Kidney epithelial cell (primary cell): ENCODE measurements around the gene KCNE3. TPM values are rescaled to one million over a fixed set of nuclear protein-coding genes. Genes with fewer than 3 reads are reported as not detected.

ENCODE experiments used
- DNase-seq: peaks from one replicate; pipeline ENCODE4 v3.0.0-alpha.2; 2010; ENCODE audit warnings: low read depth
- H3K27me3 ChIP-seq: 2 replicates; pipeline ENCODE4 v1.6.0; 2011; ENCODE audit warnings: low read length; ENCODE audit not compliant: control insufficient read depth, insufficient read depth
- H3K36me3 ChIP-seq: 2 replicates; pipeline ENCODE4 v1.5.1; 2011; ENCODE audit warnings: low read length; ENCODE audit not compliant: control insufficient read depth, insufficient read depth
- H3K4me3 ChIP-seq: 2 replicates; pipeline ENCODE4 v1.5.1; 2011; ENCODE audit warnings: low read depth, mild to moderate bottlenecking, control low read depth, low read length
- CTCF ChIP-seq: IDR thresholded peaks from 2 replicates; pipeline ENCODE4 v1.5.1; 2011; ENCODE audit warnings: mild to moderate bottlenecking, moderate library complexity, low read length, control low read depth, inconsistent platforms; ENCODE audit not compliant: insufficient read depth, poor library complexity, severe bottlenecking
- total RNA-seq: library from RNA; depleted of rRNA; stranded (reverse); fragments of >200 nt; gene quantifications from 2 replicates; pipeline ENCODE4 v1.2.3, GENCODE V29; 2015

KCNE3 gene
- total RNA-seq, 1 donor from 2014 or later = 0.42 TPM

GRCh38 chr11:74487875-74488274 is 20.5 kb upstream of the KCNE3 start:
- TF ChIP-seq CTCF = peak; percentile 31
- no peak for DNase-seq
- H3K36me3 ChIP-seq = no peaks in the 10 kb centered on the region
- no peaks in the 10 kb centered on the region for H3K27me3 ChIP-seq
- no peak overlapping the region for H3K4me3 ChIP-seq

- DNase-seq = no peak
- TF ChIP-seq CTCF = no peak
- no peaks in the 10 kb centered on the region for H3K27me3 ChIP-seq
- no peaks in the 10 kb centered on the region for H3K36me3 ChIP-seq
- H3K4me3 ChIP-seq = no peak overlapping the region
These were observed 18.5 kb upstream of the KCNE3 start for GRCh38 chr11:74485868-74486267.

- no peak for TF ChIP-seq CTCF
- Histone ChIP-seq H3K36me3 (no peaks in the 10 kb centered on the region), H3K27me3 (no peaks in the 10 kb centered on the region), H3K4me3 (no peak overlapping the region)
- DNase-seq = no peak
These were observed 13.5 kb upstream of the KCNE3 start for GRCh38 chr11:74480688-74481417.

- TF ChIP-seq CTCF = no peak
- Histone ChIP-seq H3K27me3 (no peaks in the 10 kb centered on the region), H3K4me3 (no peak overlapping the region), H3K36me3 (no peaks in the 10 kb centered on the region)
- DNase-seq = no peak
These were observed 12.4 kb upstream of the KCNE3 start for GRCh38 chr11:74479732-74480123.

- no peaks in the 10 kb centered on the region for H3K36me3 ChIP-seq
- no peak for TF ChIP-seq CTCF
- H3K4me3 ChIP-seq = no peak overlapping the region
These were observed 11.8 kb upstream of the KCNE3 start for GRCh38 chr11:74478877-74479731.

More at GRCh38 chr11:74478877-74479731, 11.8 kb upstream of the KCNE3 start:
- H3K27me3 ChIP-seq = no peaks in the 10 kb centered on the region
- DNase-seq = no peak
